Measurements from ENCODE around the gene ATG10. TPM values are rescaled to one million over a fixed set of nuclear protein-coding genes. Genes with fewer than 3 reads are reported as not detected.
"Not testable (repeated sequence)": the region's sequence is repeated elsewhere in the genome, so short reads cannot be mapped to it uniquely, and the experiment has no call there.

Gene ATG10
- total and polyA plus RNA-seq, 7 donors = 4.2 to 7.4 (median 6.0) TPM

- no peak overlapping the region for H3K27ac ChIP-seq
- no peak for ATAC-seq
These were observed 287.5 kb downstream of the ATG10 start for GRCh38 chr5:82259172-82259800.

GRCh38 chr5:82265047-82265446 is 293.2 kb downstream of the ATG10 start:
- intact Hi-C loops (cut with DNase I) = no loop called here
- no peak for TF ChIP-seq CTCF (IDR thresholded peaks at IDR 0.05)
- H3K27me3 ChIP-seq (ENCODE audit: insufficient read depth in 3 of 3, low read length in 2 of 3) = no peaks in the 10 kb centered on the region
- H3K27ac ChIP-seq = no peak overlapping the region
- no peaks in the 10 kb centered on the region for H3K9me3 ChIP-seq
- no peak overlapping the region for H3K4me3 ChIP-seq
- peak in 1 of 4 donors; percentile 27 for ATAC-seq
- 15 to 27% (median 19%) methylated on average over 4 of the region's 4 CpGs for WGBS, 3 donors
- no peak for DNase-seq
- H3K36me3 ChIP-seq (ENCODE audit: insufficient read depth in 1 of 2, low read depth in 1 of 2) = peaks cover 0 to 6% of the 10 kb centered on the region in 2 donors
- no peaks in the 10 kb centered on the region for H3K4me1 ChIP-seq

More at GRCh38 chr5:82259172-82259800, 287.5 kb downstream of the ATG10 start:
- Histone ChIP-seq H3K9me3 (no peaks in the 10 kb centered on the region), H3K4me1 (no peaks in the 10 kb centered on the region), H3K36me3 (ENCODE audit: insufficient read depth in 1 of 2, low read depth in 1 of 2) (no peaks in the 10 kb centered on the region), H3K4me3 (no peak overlapping the region), H3K27me3 (ENCODE audit: insufficient read depth in 3 of 3, low read length in 2 of 3) (no peaks in the 10 kb centered on the region)
- WGBS, 3 donors = 80 to 91% (median 90%) methylated on average over 3 of the region's 3 CpGs
- intact Hi-C loops (cut with DNase I) = no loop called here
- DNase-seq = no peak
- peak; percentile 35 for TF ChIP-seq CTCF (IDR thresholded peaks at IDR 0.05)

- H3K4me1 ChIP-seq; H3K27me3 ChIP-seq (ENCODE audit: insufficient read depth in 3 of 3, low read length in 2 of 3); DNase-seq; ATAC-seq; H3K27ac ChIP-seq; H3K9me3 ChIP-seq; H3K36me3 ChIP-seq (ENCODE audit: insufficient read depth in 1 of 2, low read depth in 1 of 2); intact Hi-C loops (cut with DNase I); H3K4me3 ChIP-seq: not testable (repeated sequence)
- 95 to 98% (median 96%) methylated on average over 9 of the region's 9 CpGs for WGBS, 3 donors
These were observed 295.6 kb downstream of the ATG10 start for GRCh38 chr5:82267297-82267933.

- H3K27ac ChIP-seq; intact Hi-C loops (cut with DNase I); H3K4me3 ChIP-seq; H3K27me3 ChIP-seq (ENCODE audit: insufficient read depth in 3 of 3, low read length in 2 of 3); DNase-seq; ATAC-seq; H3K9me3 ChIP-seq; H3K4me1 ChIP-seq: not testable (repeated sequence)
- 54 to 70% (median 68%) methylated on average over 2 of the region's 2 CpGs for WGBS, 3 donors
- peaks cover 0 to 21% of the 10 kb centered on the region in 2 donors for H3K36me3 ChIP-seq (ENCODE audit: insufficient read depth in 1 of 2, low read depth in 1 of 2)
These were observed 297.5 kb downstream of the ATG10 start for GRCh38 chr5:82269363-82269762.

GRCh38 chr5:82272571-82273356 is 300.9 kb downstream of the ATG10 start:
- H3K36me3 ChIP-seq (ENCODE audit: insufficient read depth in 1 of 2, low read depth in 1 of 2) = peaks cover 0 to 49% of the 10 kb centered on the region in 2 donors

GRCh38 chr5:82273426-82273825 is 301.6 kb downstream of the ATG10 start:
- intact Hi-C loops (cut with DNase I); H3K9me3 ChIP-seq; H3K4me3 ChIP-seq; DNase-seq; H3K27me3 ChIP-seq (ENCODE audit: insufficient read depth in 3 of 3, low read length in 2 of 3); ATAC-seq: not testable (repeated sequence)
- Histone ChIP-seq H3K36me3 (ENCODE audit: insufficient read depth in 1 of 2, low read depth in 1 of 2) (peaks cover 0 to 49% of the 10 kb centered on the region in 2 donors), H3K4me1 (peaks cover 14% of the 10 kb centered on the region), H3K27ac (peak overlapping the region; percentile 65)
- WGBS, 3 donors = 66 to 83% (median 80%) methylated on average over 4 of the region's 4 CpGs

More at GRCh38 chr5:82272571-82273356, 300.9 kb downstream of the ATG10 start:
- H3K27me3 ChIP-seq (ENCODE audit: insufficient read depth in 3 of 3, low read length in 2 of 3); intact Hi-C loops (cut with DNase I); H3K9me3 ChIP-seq: not testable (repeated sequence)
- whole genome bisulfite sequencing, 3 donors = 43 to 65% (median 50%) methylated on average over 24 of the region's 24 CpGs
- ATAC-seq = peak; percentile 66 to 96 (median 80)
- peaks cover 14% of the 10 kb centered on the region for H3K4me1 ChIP-seq
- H3K4me3 ChIP-seq = peak overlapping the region; percentile 22
- H3K27ac ChIP-seq = peak overlapping the region; percentile 65
- peak; percentile 42 to 84 for DNase-seq

Data from psoas muscle (tissue), 8 donors.